H9 (cell line): ENCODE results near the gene HMGA1. TPM values are rescaled to one million over a fixed set of nuclear protein-coding genes. Genes with fewer than 3 reads are reported as not detected.
"Not testable (repeated sequence)": the region's sequence is repeated elsewhere in the genome, so short reads cannot be mapped to it uniquely, and the experiment has no call there.

Source experiments
- DNase-seq: peaks from one replicate; pipeline ENCODE4 v3.0.0-alpha.2; 2017
- H2AFZ ChIP-seq: one replicate; pipeline ENCODE4 v1.6.1; 2013; ENCODE audit warnings: mild to moderate bottlenecking, low read length, control low read depth, moderate library complexity
- H2AK5ac ChIP-seq: 2 replicates; pipeline ENCODE4 v1.6.1; 2013; ENCODE audit warnings: low read length, control low read depth, mixed read lengths; ENCODE audit not compliant: insufficient read length
- H2BK120ac ChIP-seq: one replicate; pipeline ENCODE4 v1.6.1; 2013; ENCODE audit warnings: low read depth, mild to moderate bottlenecking, low read length, control low read depth, inconsistent platforms; ENCODE audit not compliant: poor library complexity, severe bottlenecking
- H2BK12ac ChIP-seq: 2 replicates; pipeline ENCODE4 v1.6.1; 2013; ENCODE audit warnings: low read length, control low read depth, mixed read lengths, low read depth; ENCODE audit not compliant: insufficient read length
- H2BK15ac ChIP-seq: 2 replicates; pipeline ENCODE4 v1.6.1; 2013; ENCODE audit warnings: low read depth, low read length, control low read depth
- H2BK20ac ChIP-seq: one replicate; pipeline ENCODE4 v1.6.1; 2013; ENCODE audit warnings: low read depth, mild to moderate bottlenecking, low read length, control low read depth, inconsistent platforms; ENCODE audit not compliant: poor library complexity, severe bottlenecking
- H2BK5ac ChIP-seq: 2 replicates; pipeline ENCODE4 v1.6.1; 2013; ENCODE audit warnings: low read length, control low read depth, mixed read lengths; ENCODE audit not compliant: insufficient read length
- H3K14ac ChIP-seq: 2 replicates; pipeline ENCODE4 v1.6.1; 2013; ENCODE audit warnings: low read length, control low read depth; ENCODE audit not compliant: insufficient read depth
- H3K18ac ChIP-seq: 2 replicates; pipeline ENCODE4 v1.6.1; 2013; ENCODE audit warnings: low read depth, mild to moderate bottlenecking, mixed read lengths, low read length, control low read depth; ENCODE audit not compliant: insufficient read length
- H3K23ac ChIP-seq: 2 replicates; pipeline ENCODE4 v1.6.1; 2013; ENCODE audit warnings: low read length, control low read depth, mixed read lengths, low read depth; ENCODE audit not compliant: insufficient read length
- H3K23me2 ChIP-seq: 2 replicates; pipeline ENCODE4 v1.6.1; 2013; ENCODE audit warnings: low read depth, mild to moderate bottlenecking, mixed read lengths, low read length, control low read depth; ENCODE audit not compliant: insufficient read length, poor library complexity, severe bottlenecking
- H3K27ac ChIP-seq: 2 replicates; pipeline ENCODE4 v1.5.1; 2013; ENCODE audit warnings: low read length, control low read depth, mixed read lengths, low read depth; ENCODE audit not compliant: insufficient read length
- H3K27me3 ChIP-seq: 2 replicates; pipeline ENCODE4 v1.6.1; 2013; ENCODE audit warnings: low read length, control low read depth, inconsistent platforms; ENCODE audit not compliant: insufficient read depth
- H3K4ac ChIP-seq: 2 replicates; pipeline ENCODE4 v1.6.1; 2013; ENCODE audit warnings: low read depth, mild to moderate bottlenecking, control low read depth, inconsistent platforms, low read length, moderate library complexity
- H3K4me1 ChIP-seq: 2 replicates; pipeline ENCODE4 v1.6.1; 2013; ENCODE audit warnings: low read length, control low read depth, inconsistent platforms; ENCODE audit not compliant: insufficient read depth
- H3K4me2 ChIP-seq: 2 replicates; pipeline ENCODE4 v1.6.1; 2013; ENCODE audit warnings: low read length, control low read depth, mixed read lengths; ENCODE audit not compliant: insufficient read length, insufficient read depth
- H3K56ac ChIP-seq: 2 replicates; pipeline ENCODE4 v1.6.1; 2013; ENCODE audit warnings: low read depth, mild to moderate bottlenecking, mixed read lengths, low read length, control low read depth; ENCODE audit not compliant: insufficient read length
- H3K79me1 ChIP-seq: 2 replicates; pipeline ENCODE4 v1.6.1; 2013; ENCODE audit warnings: low read depth, mild to moderate bottlenecking, moderate library complexity, low read length, control low read depth, inconsistent platforms; ENCODE audit not compliant: insufficient read depth, poor library complexity, severe bottlenecking
- H3K79me2 ChIP-seq: 2 replicates; pipeline ENCODE4 v1.6.1; 2013; ENCODE audit warnings: low read length, control low read depth, inconsistent platforms; ENCODE audit not compliant: insufficient read depth
- H3K9ac ChIP-seq: 2 replicates; pipeline ENCODE4 v1.6.1; 2013; ENCODE audit warnings: low read length, control low read depth, mixed read lengths; ENCODE audit not compliant: insufficient read length; ENCODE audit errors: extremely low read depth
- H3K9me3 ChIP-seq: one replicate; pipeline ENCODE4 v1.6.1; 2013; ENCODE audit warnings: low read depth, low read length, inconsistent platforms; ENCODE audit not compliant: control insufficient read depth
- H3T11ph ChIP-seq: one replicate; pipeline ENCODE4 v1.6.1; 2013; ENCODE audit warnings: mild to moderate bottlenecking, low read length, control low read depth, inconsistent platforms
- H4K20me1 ChIP-seq: one replicate; pipeline ENCODE4 v1.6.1; 2013; ENCODE audit not compliant: control insufficient read depth, insufficient read length, insufficient read depth
- H4K5ac ChIP-seq: 2 replicates; pipeline ENCODE4 v1.6.1; 2013; ENCODE audit warnings: low read depth, mild to moderate bottlenecking, mixed read lengths, low read length, control low read depth; ENCODE audit not compliant: insufficient read length
- H4K8ac ChIP-seq: replicated peaks from 2 replicates; pipeline ENCODE4 v1.6.1; 2013; ENCODE audit warnings: low read length, control low read depth, mixed read lengths, low read depth; ENCODE audit not compliant: insufficient read length
- H4K91ac ChIP-seq: 2 replicates; pipeline ENCODE4 v1.6.1; 2013; ENCODE audit warnings: low read depth, mild to moderate bottlenecking, moderate library complexity, mixed read lengths, low read length, control low read depth; ENCODE audit not compliant: insufficient read length
- H3K27ac Mint-ChIP-seq, 3 experiments: 2 replicates in 2 of 3; 3 replicates in 1 of 3; pipeline ENCODE4 v1.8.0; 2020 to 2021; ENCODE audit warnings: mixed read lengths in 3 of 3, mild to moderate bottlenecking in 1 of 3, moderate library complexity in 1 of 3
- H3K27me3 Mint-ChIP-seq: 2 replicates; pipeline ENCODE4 v1.8.0; 2021; ENCODE audit warnings: low read depth, mild to moderate bottlenecking, moderate library complexity, mixed read lengths
- H3K36me3 Mint-ChIP-seq, 3 experiments: 2 replicates in 2 of 3; 3 replicates in 1 of 3; pipeline ENCODE4 v1.8.0; 2020 to 2021; ENCODE audit warnings: low read depth in 3 of 3, mixed read lengths in 3 of 3; ENCODE audit not compliant: insufficient read depth in 1 of 3
- H3K4me1 Mint-ChIP-seq, 2 experiments: 2 replicates each; pipeline ENCODE4 v1.8.0; 2020; ENCODE audit warnings: mixed read lengths in 2 of 2
- H3K4me3 Mint-ChIP-seq, 2 experiments: 2 replicates in 1 of 2; 3 replicates in 1 of 2; pipeline ENCODE4 v1.8.0; 2020 to 2021; ENCODE audit warnings: mild to moderate bottlenecking in 2 of 2, mixed read lengths in 2 of 2, moderate library complexity in 1 of 2
- H3K9me3 Mint-ChIP-seq, 2 experiments: 2 replicates in 1 of 2; 3 replicates in 1 of 2; pipeline ENCODE4 v1.8.0; 2020; ENCODE audit warnings: mild to moderate bottlenecking in 2 of 2, mixed read lengths in 2 of 2, moderate library complexity in 1 of 2
- WGBS: extraction: QIAGEN DNeasy Blood & Tissue Kit; methylation state at CpG from one replicate; pipeline ENCODE4 v1.1.7; 2013; ENCODE audit warnings: missing lambda C conversion rate, low lambda C conversion rate, mixed read lengths; ENCODE audit not compliant: insufficient read length; ENCODE audit errors: extremely low coverage; 5-methylcytosine and 5-hydroxymethylcytosine counted together
- total RNA-seq: library from RNA; stranded (reverse); gene quantifications from 2 replicates; pipeline ENCODE4 v1.2.1, GENCODE V29; 2021

HMGA1 gene
- total RNA-seq, 1 experiment from 2014 or later = 2,116 TPM

GRCh38 chr6:34245761-34246140 lies 9.1 kb downstream of the HMGA1 start:
- not testable (repeated sequence) for H2BK20ac ChIP-seq, H3K18ac ChIP-seq, DNase-seq, H3K4me3 Mint-ChIP-seq, H3K9me3 Mint-ChIP-seq, H3K79me2 ChIP-seq, H3K27me3 Mint-ChIP-seq, H3K27ac ChIP-seq, H3K4me2 ChIP-seq, H3K27me3 ChIP-seq, H3K4me1 ChIP-seq, H2AK5ac ChIP-seq, H4K8ac ChIP-seq, H3K9me3 ChIP-seq, H2AFZ ChIP-seq, H3T11ph ChIP-seq, H3K4ac ChIP-seq, H3K79me1 ChIP-seq, H2BK15ac ChIP-seq, H3K23me2 ChIP-seq, H3K56ac ChIP-seq, H3K23ac ChIP-seq, H2BK5ac ChIP-seq, H4K20me1 ChIP-seq, H2BK12ac ChIP-seq, H3K14ac ChIP-seq, H4K5ac ChIP-seq, H3K9ac ChIP-seq, H2BK120ac ChIP-seq, H4K91ac ChIP-seq
- Mint-ChIP-seq H3K27ac (peak overlapping the region; percentile 2 to 83 (median 45); a peak in 6 of 7 replicates), H3K4me1 (peaks cover 53 to 61% of the 10 kb centered on the region in 2 experiments), H3K36me3 (peaks cover 38 to 55% (median 47%) of the 10 kb centered on the region in 3 experiments)
- no CpG with 5 or more reads among the region's 7 CpGs for WGBS
